ENCODE data around the gene ZNF362. TPM values are rescaled to one million over a fixed set of nuclear protein-coding genes. Genes with fewer than 3 reads are reported as not detected.

The ZNF362 gene
- total RNA-seq, 1 experiment from 2014 or later = 11.1 TPM

DNA sequence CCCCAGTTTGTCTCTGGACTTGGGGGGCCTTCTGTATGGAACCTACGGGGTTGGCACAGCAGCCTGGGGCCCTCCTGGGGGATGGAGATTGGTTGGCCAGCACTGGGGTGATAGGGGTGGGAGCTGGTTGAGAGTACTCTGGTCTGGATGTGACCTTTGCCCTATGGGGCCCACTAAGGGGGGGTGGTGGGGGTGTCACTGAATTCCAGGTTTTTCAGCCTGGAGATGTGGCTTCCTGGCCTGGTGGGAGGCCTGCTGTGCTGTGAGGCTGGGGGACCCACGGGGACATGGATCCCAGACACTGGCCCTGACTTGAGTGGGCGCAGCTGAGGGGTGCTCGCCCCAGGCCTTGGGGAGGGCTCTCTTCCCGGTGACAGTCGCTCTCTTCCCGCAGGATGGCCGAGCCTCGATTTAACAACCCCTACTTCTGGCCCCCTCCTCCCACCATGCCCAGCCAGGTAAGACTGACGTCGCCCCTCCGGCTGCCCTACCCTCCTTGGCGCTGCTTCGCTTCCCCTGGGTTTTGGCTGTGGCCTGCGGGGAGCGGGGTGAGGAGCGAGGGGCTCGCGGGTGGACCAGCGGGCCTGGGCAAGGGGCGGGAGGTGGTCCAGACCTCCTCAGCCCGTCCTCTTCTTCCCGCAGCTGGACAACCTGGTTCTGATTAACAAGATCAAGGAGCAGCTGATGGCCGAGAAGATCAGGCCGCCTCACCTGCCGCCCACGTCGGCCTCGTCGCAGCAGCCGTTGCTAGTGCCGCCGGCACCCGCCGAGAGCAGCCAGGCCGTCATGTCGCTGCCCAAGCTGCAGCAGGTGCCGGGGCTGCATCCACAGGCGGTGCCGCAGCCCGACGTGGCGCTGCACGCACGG, 19.6 kb downstream of the ZNF362 start:
- H4K20me1 ChIP-seq (ENCODE audit: insufficient read depth) = no peaks in the 10 kb centered on the region
- intact Hi-C loops (cut with micrococcal nuclease) = no loop called here
- no TSS peak for BruUV-seq (replicated peaks)
- no peaks in the 10 kb centered on the region for H3K9me2 ChIP-seq (ENCODE audit: insufficient read depth)
- ChIA-PET CTCF (no interaction called here), RAD21 (ENCODE audit: low non-redundant PET in 1 of 2, low total read pairs in 2 of 2, uncharacterized antibody in 2 of 2, unreplicated experiment in 2 of 2) (no interaction called here), POLR2A (no interaction called here)
- ATAC-seq (no peak), DNase-seq (ENCODE audit: low read depth, low spot score) (no peak)
- TF ChIP-seq JUND (IDR thresholded peaks at IDR 0.05) = no peak
- TF ChIP-seq, protein P1, sequence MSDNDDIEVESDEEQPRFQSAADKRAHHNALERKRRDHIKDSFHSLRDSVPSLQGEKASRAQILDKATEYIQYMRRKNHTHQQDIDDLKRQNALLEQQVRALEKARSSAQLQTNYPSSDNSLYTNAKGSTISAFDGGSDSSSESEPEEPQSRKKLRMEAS (IDR thresholded peaks at IDR 0.05) = no peak
- no peaks in the 10 kb centered on the region for H3K36me3 ChIP-seq (ENCODE audit: control insufficient read depth in 1 of 2, insufficient read depth in 2 of 2, low read length in 2 of 2)
- H3K4me2 ChIP-seq (ENCODE audit: low read length) = no peak overlapping the region
- H3K79me2 ChIP-seq (ENCODE audit: insufficient read depth, low read length) = no peaks in the 10 kb centered on the region
- no peaks in the 10 kb centered on the region for H3K9me3 ChIP-seq (ENCODE audit: control insufficient read depth in 1 of 2, insufficient read depth in 1 of 2, low read depth in 1 of 2, low read length in 2 of 2)
- no peak overlapping the region for H3K4me3 ChIP-seq (replicated peaks in 1 of 2; ENCODE audit: low read depth in 1 of 2, low read length in 2 of 2)
- H3K27ac ChIP-seq (ENCODE audit: low read depth, low read length) = no peak overlapping the region
- no peak overlapping the region for H2AFZ ChIP-seq (ENCODE audit: low read depth, low read length, poor library complexity, severe bottlenecking)
- H3K4me1 ChIP-seq (ENCODE audit: control insufficient read depth in 1 of 2, insufficient read depth in 2 of 2, low read length in 2 of 2) = no peaks in the 10 kb centered on the region
- no peak overlapping the region for H3K9ac ChIP-seq (ENCODE audit: low read length)
- H3K27me3 ChIP-seq (ENCODE audit: insufficient read depth, low read length) = no peaks in the 10 kb centered on the region

- no TSS peak for BruUV-seq (replicated peaks)
- intact Hi-C loops (cut with micrococcal nuclease) = no loop called here
- TF ChIP-seq CBX3 (IDR thresholded peaks at IDR 0.05; ENCODE audit: low read depth) (no peak), ZFX (IDR thresholded peaks at IDR 0.05) (no peak), SIN3A (IDR thresholded peaks at IDR 0.05; ENCODE audit: low read depth) (no peak), ZNF274 (IDR thresholded peaks at IDR 0.05; ENCODE audit: low read depth, low read length) (no peak), CEBPB (IDR thresholded peaks at IDR 0.05; ENCODE audit: low read depth) (no peak), JUND (IDR thresholded peaks at IDR 0.05) (no peak), SRF (IDR thresholded peaks at IDR 0.05; ENCODE audit: low read depth) (no peak), EZH2phosphoT487 (IDR thresholded peaks at IDR 0.05; ENCODE audit: borderline replicate concordance) (no peak), POLR2AphosphoS5 (IDR thresholded peaks at IDR 0.05; ENCODE audit: low read depth, low read length) (no peak), RAD21 (IDR thresholded peaks at IDR 0.05; ENCODE audit: low read depth) (no peak), SP1 (IDR thresholded peaks at IDR 0.05; ENCODE audit: low read depth) (no peak), ATF3 (IDR thresholded peaks at IDR 0.05) (no peak), ELF1 (IDR thresholded peaks at IDR 0.05; ENCODE audit: borderline replicate concordance, low read depth) (no peak), TCF7L2 (IDR thresholded peaks at IDR 0.05; ENCODE audit: borderline replicate concordance, extremely low read depth, insufficient read depth, insufficient read length) (no peak), POLR2A (IDR thresholded peaks at IDR 0.05; ENCODE audit: borderline replicate concordance, extremely low read depth, insufficient read depth, insufficient read length) (no peak), FOSL1 (IDR thresholded peaks at IDR 0.05; ENCODE audit: low read depth) (no peak)
- TF ChIP-seq, protein P2, sequence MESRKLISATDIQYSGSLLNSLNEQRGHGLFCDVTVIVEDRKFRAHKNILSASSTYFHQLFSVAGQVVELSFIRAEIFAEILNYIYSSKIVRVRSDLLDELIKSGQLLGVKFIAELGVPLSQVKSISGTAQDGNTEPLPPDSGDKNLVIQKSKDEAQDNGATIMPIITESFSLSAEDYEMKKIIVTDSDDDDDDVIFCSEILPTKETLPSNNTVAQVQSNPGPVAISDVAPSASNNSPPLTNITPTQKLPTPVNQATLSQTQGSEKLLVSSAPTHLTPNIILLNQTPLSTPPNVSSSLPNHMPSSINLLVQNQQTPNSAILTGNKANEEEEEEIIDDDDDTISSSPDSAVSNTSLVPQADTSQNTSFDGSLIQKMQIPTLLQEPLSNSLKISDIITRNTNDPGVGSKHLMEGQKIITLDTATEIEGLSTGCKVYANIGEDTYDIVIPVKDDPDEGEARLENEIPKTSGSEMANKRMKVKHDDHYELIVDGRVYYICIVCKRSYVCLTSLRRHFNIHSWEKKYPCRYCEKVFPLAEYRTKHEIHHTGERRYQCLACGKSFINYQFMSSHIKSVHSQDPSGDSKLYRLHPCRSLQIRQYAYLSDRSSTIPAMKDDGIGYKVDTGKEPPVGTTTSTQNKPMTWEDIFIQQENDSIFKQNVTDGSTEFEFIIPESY (IDR thresholded peaks at IDR 0.05; ENCODE audit: extremely low read depth, insufficient replicate concordance, low read length) = no peak
These were observed 20.4 kb downstream of the ZNF362 start for GRCh38 chr1:33276573-33277298.

More at GRCh38 chr1:33276573-33277298, 20.4 kb downstream of the ZNF362 start:
- no peaks in the 10 kb centered on the region for H3K79me2 ChIP-seq (ENCODE audit: insufficient read depth, low read length)
- H3K9me3 ChIP-seq (ENCODE audit: control insufficient read depth in 1 of 2, insufficient read depth in 1 of 2, low read depth in 1 of 2, low read length in 2 of 2) = no peaks in the 10 kb centered on the region
- H3K9ac ChIP-seq (ENCODE audit: low read length) = no peak overlapping the region
- CTCF ChIA-PET = no interaction called here
- no peak overlapping the region for H2AFZ ChIP-seq (ENCODE audit: low read depth, low read length, poor library complexity, severe bottlenecking)
- no peaks in the 10 kb centered on the region for H3K27me3 ChIP-seq (ENCODE audit: insufficient read depth, low read length)
- H4K20me1 ChIP-seq (ENCODE audit: insufficient read depth) = no peaks in the 10 kb centered on the region
- no peak overlapping the region for H3K4me3 ChIP-seq (replicated peaks in 1 of 2; ENCODE audit: low read depth in 1 of 2, low read length in 2 of 2)
- H3K27ac ChIP-seq (ENCODE audit: low read depth, low read length) = no peak overlapping the region
- H3K4me1 ChIP-seq (ENCODE audit: control insufficient read depth in 1 of 2, insufficient read depth in 2 of 2, low read length in 2 of 2) = no peaks in the 10 kb centered on the region
- no peaks in the 10 kb centered on the region for H3K36me3 ChIP-seq (ENCODE audit: control insufficient read depth in 1 of 2, insufficient read depth in 2 of 2, low read length in 2 of 2)
- ATAC-seq (no peak), DNase-seq (ENCODE audit: low read depth, low spot score) (no peak)
- no peaks in the 10 kb centered on the region for H3K9me2 ChIP-seq (ENCODE audit: insufficient read depth)
- RAD21 ChIA-PET (ENCODE audit: low non-redundant PET in 1 of 2, low total read pairs in 2 of 2, uncharacterized antibody in 2 of 2, unreplicated experiment in 2 of 2) = no interaction called here
- POLR2A ChIA-PET = no interaction called here
- no peak overlapping the region for H3K4me2 ChIP-seq (ENCODE audit: low read length)

Measured in HCT116 (cell line).